Measurements from ENCODE around the gene WNT11. TPM values are rescaled to one million over a fixed set of nuclear protein-coding genes. Genes with fewer than 3 reads are reported as not detected.

Gene WNT11
- polyA plus RNA-seq, 1 donor (not counting 4 experiments of a cell fraction or from before 2014, with no cell fraction given), result not detected

DNA sequence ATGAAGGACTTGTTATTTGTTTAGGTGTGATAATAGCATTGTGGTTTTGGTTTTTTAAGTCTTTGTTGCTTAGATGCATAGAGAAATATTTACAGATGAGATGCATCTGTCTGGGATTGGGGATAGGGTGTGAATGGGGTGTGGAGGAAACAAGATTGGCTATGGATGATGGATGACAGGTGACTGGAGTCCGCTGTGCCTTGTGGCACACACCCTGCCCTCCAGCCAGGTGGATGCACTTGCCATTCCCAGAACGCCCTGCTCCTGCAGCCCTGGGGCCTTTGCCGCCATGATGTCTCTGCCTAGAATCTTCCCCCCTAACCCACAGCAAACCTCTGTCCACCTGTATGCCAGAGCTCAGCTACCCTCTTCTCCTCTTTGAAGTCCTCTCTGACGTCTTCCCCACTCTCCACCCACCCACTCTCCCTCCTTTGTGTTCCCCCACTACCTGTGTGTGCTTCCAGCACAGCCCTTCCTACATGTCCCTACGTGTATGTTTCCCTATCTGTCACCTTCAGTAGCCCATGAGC, 54.7 kb downstream of the WNT11 start:
- no peaks in the 10 kb centered on the region for H3K9me3 ChIP-seq (ENCODE audit: control insufficient read depth, low read depth, low read length)
- H3K4me1 ChIP-seq (ENCODE audit: control insufficient read depth, extremely low read depth, insufficient read depth, low read length), result peaks cover 17% of the 10 kb centered on the region
- no peaks in the 10 kb centered on the region for H3K9me1 ChIP-seq (ENCODE audit: control insufficient read depth, extremely low read depth, insufficient read depth, low read length)
- H3K9ac ChIP-seq (ENCODE audit: control insufficient read depth, extremely low read depth, insufficient read depth, low read length), result peak overlapping the region; percentile 2
- no peak for FAIRE-seq
- peak overlapping the region; percentile 2 for H2AFZ ChIP-seq (ENCODE audit: control insufficient read depth, low read length)
- H3K4me2 ChIP-seq (ENCODE audit: control insufficient read depth, extremely low read depth, insufficient read depth, low read depth, low read length), result peak overlapping the region; percentile 68
- no peaks in the 10 kb centered on the region for H3K36me3 ChIP-seq (ENCODE audit: control insufficient read depth in 2 of 2, extremely low read depth in 1 of 2, insufficient read depth in 2 of 2, low read length in 2 of 2)
- H3K27me3 ChIP-seq (ENCODE audit: control insufficient read depth, extremely low read depth, insufficient read depth, low read length), result no peaks in the 10 kb centered on the region
- H3K4me3 ChIP-seq (ENCODE audit: control insufficient read depth in 2 of 3, extremely low read depth in 1 of 3, insufficient read depth in 2 of 3, low read depth in 1 of 3, low read length in 3 of 3), result peak overlapping the region in 1 of 3 experiments; percentile 11
- dilution Hi-C loops (cut with MboI; ENCODE audit: extremely low pct_ligation_motif_present, low sequenced_read_pairs), result no loop called here
- H3K79me2 ChIP-seq (ENCODE audit: control insufficient read depth, insufficient read depth, low read length), result no peaks in the 10 kb centered on the region
- no peak for DNase-seq (ENCODE audit: low read depth, low spot score)
- no peaks in the 10 kb centered on the region for H4K20me1 ChIP-seq (ENCODE audit: control insufficient read depth, extremely low read depth, insufficient read depth, low read length)
- TF ChIP-seq, protein P1, sequence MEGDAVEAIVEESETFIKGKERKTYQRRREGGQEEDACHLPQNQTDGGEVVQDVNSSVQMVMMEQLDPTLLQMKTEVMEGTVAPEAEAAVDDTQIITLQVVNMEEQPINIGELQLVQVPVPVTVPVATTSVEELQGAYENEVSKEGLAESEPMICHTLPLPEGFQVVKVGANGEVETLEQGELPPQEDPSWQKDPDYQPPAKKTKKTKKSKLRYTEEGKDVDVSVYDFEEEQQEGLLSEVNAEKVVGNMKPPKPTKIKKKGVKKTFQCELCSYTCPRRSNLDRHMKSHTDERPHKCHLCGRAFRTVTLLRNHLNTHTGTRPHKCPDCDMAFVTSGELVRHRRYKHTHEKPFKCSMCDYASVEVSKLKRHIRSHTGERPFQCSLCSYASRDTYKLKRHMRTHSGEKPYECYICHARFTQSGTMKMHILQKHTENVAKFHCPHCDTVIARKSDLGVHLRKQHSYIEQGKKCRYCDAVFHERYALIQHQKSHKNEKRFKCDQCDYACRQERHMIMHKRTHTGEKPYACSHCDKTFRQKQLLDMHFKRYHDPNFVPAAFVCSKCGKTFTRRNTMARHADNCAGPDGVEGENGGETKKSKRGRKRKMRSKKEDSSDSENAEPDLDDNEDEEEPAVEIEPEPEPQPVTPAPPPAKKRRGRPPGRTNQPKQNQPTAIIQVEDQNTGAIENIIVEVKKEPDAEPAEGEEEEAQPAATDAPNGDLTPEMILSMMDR (optimal IDR thresholded peaks at IDR 0.05 in 1 of 3, IDR thresholded peaks at IDR 0.05 in 1 of 3, conservative IDR thresholded peaks at IDR 0.05 in 1 of 3; ENCODE audit: extremely low read depth in 1 of 3, insufficient read depth in 2 of 3, low read length in 3 of 3), result no peak
- no peak for TF ChIP-seq EZH2 (IDR thresholded peaks at IDR 0.05; ENCODE audit: low read length)
- no peak overlapping the region for H3K27ac ChIP-seq (ENCODE audit: control insufficient read depth, insufficient read depth, low read length)

DNA sequence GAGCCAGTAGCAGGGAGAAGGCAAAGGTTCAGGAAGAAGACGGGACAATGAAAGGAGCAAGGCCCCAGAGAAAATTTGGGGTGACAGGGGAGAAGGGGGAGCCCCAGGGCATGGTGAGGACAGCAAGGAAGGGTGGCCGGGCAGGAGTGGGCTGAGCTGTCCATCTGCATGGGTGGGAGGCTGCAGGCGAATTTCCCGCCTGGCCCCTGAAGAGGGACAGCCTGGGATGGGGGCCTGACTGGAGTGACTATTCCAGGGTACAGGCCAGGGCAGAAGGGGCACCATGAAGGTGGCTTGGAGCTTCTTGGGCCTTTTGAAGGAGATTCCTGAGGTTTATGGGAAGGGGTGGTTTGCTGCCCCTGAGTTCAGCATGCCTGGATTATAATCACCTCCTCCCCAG, 56.2 kb downstream of the WNT11 start:
- Histone ChIP-seq H3K9me1 (ENCODE audit: control insufficient read depth, extremely low read depth, insufficient read depth, low read length) (no peaks in the 10 kb centered on the region), H3K9ac (ENCODE audit: control insufficient read depth, extremely low read depth, insufficient read depth, low read length) (no peak overlapping the region), H3K79me2 (ENCODE audit: control insufficient read depth, insufficient read depth, low read length) (no peaks in the 10 kb centered on the region), H4K20me1 (ENCODE audit: control insufficient read depth, extremely low read depth, insufficient read depth, low read length) (no peaks in the 10 kb centered on the region), H2AFZ (ENCODE audit: control insufficient read depth, low read length) (no peak overlapping the region), H3K36me3 (ENCODE audit: control insufficient read depth in 2 of 2, extremely low read depth in 1 of 2, insufficient read depth in 2 of 2, low read length in 2 of 2) (no peaks in the 10 kb centered on the region), H3K4me2 (ENCODE audit: control insufficient read depth, extremely low read depth, insufficient read depth, low read depth, low read length) (no peak overlapping the region), H3K9me3 (ENCODE audit: control insufficient read depth, low read depth, low read length) (no peaks in the 10 kb centered on the region), H3K27ac (ENCODE audit: control insufficient read depth, insufficient read depth, low read length) (no peak overlapping the region), H3K4me1 (ENCODE audit: control insufficient read depth, extremely low read depth, insufficient read depth, low read length) (peaks cover 17% of the 10 kb centered on the region), H3K4me3 (ENCODE audit: control insufficient read depth in 2 of 3, extremely low read depth in 1 of 3, insufficient read depth in 2 of 3, low read depth in 1 of 3, low read length in 3 of 3) (no peak overlapping the region), H3K27me3 (ENCODE audit: control insufficient read depth, extremely low read depth, insufficient read depth, low read length) (no peaks in the 10 kb centered on the region)
- dilution Hi-C loops (cut with MboI; ENCODE audit: extremely low pct_ligation_motif_present, low sequenced_read_pairs), result no loop called here
- no peak for DNase-seq (ENCODE audit: low read depth, low spot score)
- FAIRE-seq, result no peak
- no peak for TF ChIP-seq EZH2 (IDR thresholded peaks at IDR 0.05; ENCODE audit: low read length)
- TF ChIP-seq, protein P1 (optimal IDR thresholded peaks at IDR 0.05 in 1 of 3, IDR thresholded peaks at IDR 0.05 in 1 of 3, conservative IDR thresholded peaks at IDR 0.05 in 1 of 3; ENCODE audit: extremely low read depth in 1 of 3, insufficient read depth in 2 of 3, low read length in 3 of 3), result no peak

Data from keratinocyte (primary cell).